T-helper 17 cell (primary cell): ENCODE measurements around the gene MINPP1. TPM values are rescaled to one million over a fixed set of nuclear protein-coding genes. Genes with fewer than 3 reads are reported as not detected.

Experiments used
- ATAC-seq: fragments of 150-1000 bp; cut with Tn5 transposase; 2 replicates; pipeline ENCODE4 v1.10.0; 2021; ENCODE audit warnings: mild to moderate bottlenecking, moderate library complexity
- DNase-seq, 3 donors: peaks; one replicate each; pipeline versions ENCODE4 v3.0.0 to v3.0.0-alpha.2; 2020 to 2021
- H3K9me3 ChIP-seq: one replicate; pipeline ENCODE4 v1.7.0; 2013; ENCODE audit warnings: low read length, mild to moderate bottlenecking; ENCODE audit not compliant: control insufficient read depth, poor library complexity, severe bottlenecking
- H3K27ac Mint-ChIP-seq: one replicate; pipeline ENCODE4 v1.8.0; 2022; ENCODE audit warnings: mild to moderate bottlenecking, moderate library complexity, mixed read lengths
- H3K27me3 Mint-ChIP-seq: one replicate; pipeline ENCODE4 v1.8.0; 2022; ENCODE audit warnings: mixed read lengths
- H3K36me3 Mint-ChIP-seq: one replicate; pipeline ENCODE4 v1.8.0; 2022; ENCODE audit warnings: low read depth, mixed read lengths
- H3K4me1 Mint-ChIP-seq: one replicate; pipeline ENCODE4 v1.8.0; 2022; ENCODE audit warnings: mild to moderate bottlenecking, mixed read lengths
- H3K4me3 Mint-ChIP-seq: one replicate; pipeline ENCODE4 v1.8.0; 2022; ENCODE audit warnings: mild to moderate bottlenecking, moderate library complexity, mixed read lengths
- total RNA-seq, 4 donors: library from RNA in 2 of 4; stranded (reverse) in 2 of 4; gene quantifications; one replicate each; pipeline ENCODE4 v1.2.3 and lab custom pipeline; 2022 to 2026

Gene MINPP1
- total RNA-seq, 2 donors from 2014 or later = 2.2 to 2.3 TPM

- ATAC-seq = no peak
- Mint-ChIP-seq H3K4me1 (peaks cover 9% of the 10 kb centered on the region), H3K36me3 (peaks cover 8% of the 10 kb centered on the region), H3K27me3 (no peaks in the 10 kb centered on the region), H3K27ac (no peak overlapping the region), H3K4me3 (no peak overlapping the region)
- H3K9me3 ChIP-seq = no peaks in the 10 kb centered on the region
- no peak for DNase-seq
Observed at GRCh38 chr10:87534173-87534858, 29.6 kb downstream of the MINPP1 start.

- no peak for DNase-seq
- Mint-ChIP-seq H3K4me1 (peaks cover 11% of the 10 kb centered on the region), H3K4me3 (no peak overlapping the region), H3K36me3 (peaks cover 18% of the 10 kb centered on the region), H3K27ac (no peak overlapping the region), H3K27me3 (no peaks in the 10 kb centered on the region)
- ATAC-seq = no peak
- peaks cover 2% of the 10 kb centered on the region for H3K9me3 ChIP-seq
Observed at GRCh38 chr10:87538092-87539015, 33.7 kb downstream of the MINPP1 start.

- no peaks in the 10 kb centered on the region for H3K27me3 Mint-ChIP-seq
- DNase-seq = no peak
- peaks cover 13% of the 10 kb centered on the region for H3K4me1 Mint-ChIP-seq
- peaks cover 2% of the 10 kb centered on the region for H3K9me3 ChIP-seq
- no peak overlapping the region for H3K4me3 Mint-ChIP-seq
- ATAC-seq = no peak
- H3K36me3 Mint-ChIP-seq = peaks cover 15% of the 10 kb centered on the region
- H3K27ac Mint-ChIP-seq = no peak overlapping the region
Observed at GRCh38 chr10:87541114-87541513, 36.4 kb downstream of the MINPP1 start.

- no peak overlapping the region for H3K27ac Mint-ChIP-seq
- ATAC-seq (no peak), DNase-seq (no peak)
- H3K27me3 Mint-ChIP-seq = no peaks in the 10 kb centered on the region
- peaks cover 2% of the 10 kb centered on the region for H3K9me3 ChIP-seq
- peaks cover 8% of the 10 kb centered on the region for H3K4me1 Mint-ChIP-seq
- no peak overlapping the region for H3K4me3 Mint-ChIP-seq
- peaks cover 11% of the 10 kb centered on the region for H3K36me3 Mint-ChIP-seq
Observed at GRCh38 chr10:87544721-87545120, 40.0 kb downstream of the MINPP1 start.

- ATAC-seq (no peak), DNase-seq (no peak)
- peaks cover 2% of the 10 kb centered on the region for H3K9me3 ChIP-seq
- no peak overlapping the region for H3K27ac Mint-ChIP-seq
- H3K4me3 Mint-ChIP-seq = no peak overlapping the region
- peaks cover 9% of the 10 kb centered on the region for H3K4me1 Mint-ChIP-seq
- H3K36me3 Mint-ChIP-seq = peaks cover 11% of the 10 kb centered on the region
- H3K27me3 Mint-ChIP-seq = no peaks in the 10 kb centered on the region
Observed at GRCh38 chr10:87545783-87546182, 41.1 kb downstream of the MINPP1 start.

GRCh38 chr10:87546210-87546609, 41.5 kb downstream of the MINPP1 start:
- no peak overlapping the region for H3K27ac Mint-ChIP-seq
- H3K9me3 ChIP-seq = peaks cover 2% of the 10 kb centered on the region
- H3K4me3 Mint-ChIP-seq = no peak overlapping the region
- no peaks in the 10 kb centered on the region for H3K27me3 Mint-ChIP-seq
- peaks cover 9% of the 10 kb centered on the region for H3K4me1 Mint-ChIP-seq
- DNase-seq = no peak
- peaks cover 11% of the 10 kb centered on the region for H3K36me3 Mint-ChIP-seq
- ATAC-seq = no peak

GRCh38 chr10:87546971-87547413, 42.3 kb downstream of the MINPP1 start:
- no peak for ATAC-seq
- H3K9me3 ChIP-seq = no peaks in the 10 kb centered on the region
- peaks cover 9% of the 10 kb centered on the region for H3K4me1 Mint-ChIP-seq
- no peak for DNase-seq
- no peaks in the 10 kb centered on the region for H3K27me3 Mint-ChIP-seq
- no peak overlapping the region for H3K27ac Mint-ChIP-seq
- H3K36me3 Mint-ChIP-seq = peaks cover 7% of the 10 kb centered on the region
- no peak overlapping the region for H3K4me3 Mint-ChIP-seq

GRCh38 chr10:87547734-87548311, 43.1 kb downstream of the MINPP1 start:
- no peaks in the 10 kb centered on the region for H3K9me3 ChIP-seq
- Mint-ChIP-seq H3K27me3 (no peaks in the 10 kb centered on the region), H3K4me3 (no peak overlapping the region), H3K36me3 (peaks cover 8% of the 10 kb centered on the region), H3K4me1 (peaks cover 9% of the 10 kb centered on the region), H3K27ac (no peak overlapping the region)
- ATAC-seq (no peak), DNase-seq (no peak)

GRCh38 chr10:87550741-87551140, 46.0 kb downstream of the MINPP1 start:
- Mint-ChIP-seq H3K27me3 (no peaks in the 10 kb centered on the region), H3K4me1 (peaks cover 7% of the 10 kb centered on the region), H3K27ac (no peak overlapping the region), H3K36me3 (peaks cover 8% of the 10 kb centered on the region), H3K4me3 (no peak overlapping the region)
- H3K9me3 ChIP-seq = no peaks in the 10 kb centered on the region
- ATAC-seq = no peak
- DNase-seq = no peak

- Mint-ChIP-seq H3K27me3 (no peaks in the 10 kb centered on the region), H3K4me1 (peaks cover 5% of the 10 kb centered on the region), H3K27ac (no peak overlapping the region), H3K36me3 (peaks cover 8% of the 10 kb centered on the region), H3K4me3 (no peak overlapping the region)
- no peak for DNase-seq
- no peak for ATAC-seq
- no peaks in the 10 kb centered on the region for H3K9me3 ChIP-seq
Observed at GRCh38 chr10:87551326-87551725, 46.6 kb downstream of the MINPP1 start.

GRCh38 chr10:87552248-87552929, 47.7 kb downstream of the MINPP1 start:
- H3K9me3 ChIP-seq = no peaks in the 10 kb centered on the region
- ATAC-seq = no peak
- Mint-ChIP-seq H3K4me3 (no peak overlapping the region), H3K36me3 (peaks cover 8% of the 10 kb centered on the region), H3K27ac (no peak overlapping the region), H3K4me1 (peaks cover 5% of the 10 kb centered on the region), H3K27me3 (no peaks in the 10 kb centered on the region)
- DNase-seq = no peak

- H3K4me1 Mint-ChIP-seq = no peaks in the 10 kb centered on the region
- peaks cover 4% of the 10 kb centered on the region for H3K36me3 Mint-ChIP-seq
- H3K27ac Mint-ChIP-seq = no peak overlapping the region
- DNase-seq = no peak
- no peak overlapping the region for H3K4me3 Mint-ChIP-seq
- no peak for ATAC-seq
- no peaks in the 10 kb centered on the region for H3K9me3 ChIP-seq
- H3K27me3 Mint-ChIP-seq = no peaks in the 10 kb centered on the region
Observed at GRCh38 chr10:87557409-87557808, 52.7 kb downstream of the MINPP1 start.

GRCh38 chr10:87558333-87558732, 53.6 kb downstream of the MINPP1 start:
- Mint-ChIP-seq H3K27me3 (no peaks in the 10 kb centered on the region), H3K27ac (no peak overlapping the region), H3K36me3 (peaks cover 2% of the 10 kb centered on the region), H3K4me3 (no peak overlapping the region), H3K4me1 (no peaks in the 10 kb centered on the region)
- DNase-seq (no peak), ATAC-seq (no peak)
- peaks cover 2% of the 10 kb centered on the region for H3K9me3 ChIP-seq
